Endothelial cell of umbilical vein (primary cell): ENCODE results near the gene CHN1. TPM values are rescaled to one million over a fixed set of nuclear protein-coding genes. Genes with fewer than 3 reads are reported as not detected.

Experiments
- BruUV-seq: library from RNA; stranded (reverse); fragments of 400-500 nt; replicated peaks from 2 replicates; lab custom pipeline; 2021; lab: Mats Ljungman, UMichigan
- CTCF ChIA-PET: fragments of 300-600, 350-600 bp; sonication (Branson Sonifier 250); formaldehyde crosslinking; loops from one replicate; lab custom pipeline; 2021; ENCODE audit warnings: antibody characterized with exemption, inconsistent platforms; lab: Charles Lee
- POLR2A ChIA-PET: fragments of 300-600, 350-600 bp; sonication (Branson Sonifier 250); formaldehyde crosslinking; loops from one replicate; lab custom pipeline; 2021; ENCODE audit warnings: antibody characterized with exemption, inconsistent platforms; lab: Charles Lee
- DNase-seq: peaks from one replicate; pipeline ENCODE4 v3.0.0-alpha.2; 2011; ENCODE audit warnings: low read depth, low spot score
- FAIRE-seq: peaks from 2 replicates; lab custom pipeline; 2011; peaks lifted over from hg19 to GRCh38; lab: Jason Lieb, UNC
- H2AFZ ChIP-seq: 2 replicates; pipeline ENCODE4 v1.6.0; 2012; ENCODE audit warnings: low read depth, low read length, control low read depth, inconsistent platforms
- H3K27ac ChIP-seq: 2 replicates; pipeline ENCODE4 v1.5.1; 2011; ENCODE audit warnings: low read depth, mild to moderate bottlenecking, control low read depth, low read length, moderate library complexity; ENCODE audit not compliant: insufficient read depth
- H3K27me3 ChIP-seq, 2 experiments: 2 replicates each; pipeline versions ENCODE4 v1.6.0 to v1.6.1; 2011; ENCODE audit warnings: low read length in 2 of 2, mixed read lengths in 1 of 2; ENCODE audit not compliant: control insufficient read depth in 2 of 2, insufficient read depth in 2 of 2
- H3K36me3 ChIP-seq, 2 experiments: 2 replicates in 1 of 2; 3 replicates in 1 of 2; pipeline ENCODE4 v1.5.1; 2011; ENCODE audit warnings: low read length in 2 of 2, mild to moderate bottlenecking in 1 of 2, moderate library complexity in 1 of 2; ENCODE audit not compliant: control insufficient read depth in 2 of 2, insufficient read depth in 2 of 2; ENCODE audit errors: extremely low read depth in 1 of 2
- H3K4me1 ChIP-seq: 3 replicates; pipeline ENCODE4 v1.5.1; 2011; ENCODE audit warnings: mild to moderate bottlenecking, low read length; ENCODE audit not compliant: control insufficient read depth, insufficient read depth; ENCODE audit errors: extremely low read depth
- H3K4me2 ChIP-seq: 2 replicates; pipeline ENCODE4 v1.6.1; 2011; ENCODE audit warnings: low read length, control low read depth, mixed read lengths; ENCODE audit not compliant: insufficient read depth
- H3K4me3 ChIP-seq, 3 experiments: fragments of 200-600 bp in 1 of 3; sonication (generic), shearing (Covaris generic) in 1 of 3; replicated peaks in 1 of 3; 2 replicates each; pipeline ENCODE4 v1.5.1; 2011 to 2016; ENCODE audit warnings: control low read depth in 3 of 3, low read length in 3 of 3, mild to moderate bottlenecking in 2 of 3, inconsistent platforms in 1 of 3, low read depth in 1 of 3, moderate library complexity in 1 of 3; ENCODE audit not compliant: insufficient read depth in 1 of 3
- H3K79me2 ChIP-seq: 2 replicates; pipeline ENCODE4 v1.6.0; 2012; ENCODE audit warnings: low read length, inconsistent platforms; ENCODE audit not compliant: control insufficient read depth, insufficient read depth
- H3K9ac ChIP-seq: replicated peaks from 2 replicates; pipeline ENCODE3; 2011; ENCODE audit warnings: low read length, control low read depth; ENCODE audit not compliant: insufficient read depth; ENCODE audit errors: extremely low read depth
- H3K9me1 ChIP-seq: replicated peaks from 3 replicates; pipeline ENCODE4 v1.6.0; 2011; ENCODE audit warnings: mild to moderate bottlenecking, low read length; ENCODE audit not compliant: control insufficient read depth, insufficient read depth; ENCODE audit errors: extremely low read depth
- H3K9me3 ChIP-seq: replicated peaks from 2 replicates; pipeline ENCODE4 v1.5.1; 2012; ENCODE audit warnings: low read length, inconsistent platforms; ENCODE audit not compliant: control insufficient read depth, insufficient read depth
- H4K20me1 ChIP-seq: replicated peaks from 2 replicates; pipeline ENCODE3; 2011; ENCODE audit warnings: mild to moderate bottlenecking, low read length; ENCODE audit not compliant: control insufficient read depth, insufficient read depth; ENCODE audit errors: extremely low read depth
- EZH2 ChIP-seq: IDR thresholded peaks from 2 replicates; pipeline ENCODE4 v1.6.1; 2012; ENCODE audit warnings: borderline replicate concordance, low read depth, mild to moderate bottlenecking, moderate library complexity, low read length, inconsistent platforms; ENCODE audit not compliant: severe bottlenecking
- FOS ChIP-seq: IDR thresholded peaks from 2 replicates; pipeline ENCODE4 v1.6.1; 2011; ENCODE audit warnings: mild to moderate bottlenecking, low read length, moderate library complexity, borderline replicate concordance; ENCODE audit not compliant: insufficient read depth
- GATA2 ChIP-seq: IDR thresholded peaks from 2 replicates; pipeline ENCODE4 v1.7.0; 2011; ENCODE audit warnings: low read depth, mild to moderate bottlenecking, moderate library complexity, mixed read lengths, low read length; ENCODE audit not compliant: insufficient read length, insufficient read depth
- JUN ChIP-seq: IDR thresholded peaks from 2 replicates; pipeline ENCODE4 v1.6.1; 2011; ENCODE audit warnings: borderline replicate concordance, low read depth; ENCODE audit not compliant: insufficient read length, insufficient read depth
- MYC ChIP-seq: IDR thresholded peaks from one replicate; pipeline ENCODE4 v1.6.1; 2011; ENCODE audit warnings: mild to moderate bottlenecking, low read depth, low read length
- POLR2A ChIP-seq: IDR thresholded peaks from 2 replicates; pipeline ENCODE4 v1.6.1; 2012; ENCODE audit warnings: low read depth, mild to moderate bottlenecking, control low read depth, low read length
- POLR2AphosphoS5 ChIP-seq: IDR thresholded peaks from 2 replicates; pipeline ENCODE4 v1.6.1; 2012; ENCODE audit warnings: low read depth, mild to moderate bottlenecking, control low read depth, low read length, moderate library complexity; ENCODE audit not compliant: insufficient read depth
- dilution Hi-C: fragments of 300-500 bp; cut with MboI; formaldehyde crosslinking; loops from one replicate; pipeline ENCODE4 v1.15.0; 2019; ENCODE audit warnings: low sequenced_read_pairs; ENCODE audit not compliant: extremely low pct_ligation_motif_present
- intact Hi-C: fragments of 100-400 bp; cut with micrococcal nuclease; formaldehyde crosslinking; loops from one replicate; pipeline ENCODE4 v1.10.0; 2022
- polyA plus RNA-seq, 4 experiments: library from polyadenylated mRNA; depleted of rRNA in 3 of 4; stranded (reverse) in 3 of 4; unstranded in 1 of 4; fragments of >200 nt; gene quantifications; 2 replicates each; pipeline versions ENCODE4 v1.2.1 to v1.2.3, GENCODE V29; 2011 to 2012; ENCODE audit warnings: missing spikeins in 1 of 4
- total RNA-seq: library from RNA; stranded (reverse); gene quantifications from 2 replicates; pipeline ENCODE4 v1.2.3, GENCODE V29; 2021
- TF ChIP-seq, protein P1 (sequence below), 2 donors: IDR thresholded peaks; 1 replicate in 1 of 2; 2 replicates in 1 of 2; pipeline ENCODE4 v1.5.1; 2011; ENCODE audit warnings: low read length in 2 of 2, mild to moderate bottlenecking in 2 of 2, moderate library complexity in 2 of 2, control low read depth in 1 of 2, inconsistent platforms in 1 of 2, low read depth in 1 of 2; ENCODE audit not compliant: insufficient read depth in 1 of 2; ENCODE audit errors: extremely low read depth in 1 of 2
- TF ChIP-seq, protein P2 (sequence below): IDR thresholded peaks from 2 replicates; pipeline ENCODE4 v1.6.1; 2011; ENCODE audit not compliant: insufficient read depth, insufficient read length

The CHN1 gene
- total and polyA plus RNA-seq, 2 donors (not counting 3 experiments of a cell fraction or from before 2014, with no cell fraction given): 23.3 to 24.9 TPM

DNA sequence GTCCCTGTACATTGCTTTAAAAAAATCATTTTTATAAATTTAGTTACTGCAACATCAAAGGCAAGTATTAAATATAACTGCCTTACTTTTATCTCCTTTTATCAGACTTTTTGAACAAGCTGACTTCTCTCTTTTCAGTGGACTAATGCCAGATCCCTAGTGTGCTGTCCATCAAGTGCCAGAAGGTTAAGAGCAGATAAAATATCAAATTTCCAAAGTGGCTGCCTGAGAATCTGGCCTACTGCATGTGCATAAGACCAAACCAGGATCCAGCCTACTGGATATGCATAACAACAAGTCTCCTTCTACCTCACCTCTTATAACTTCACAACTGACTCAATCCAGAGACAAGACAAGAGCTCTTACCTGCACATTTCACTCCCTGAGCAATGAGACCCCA, 181.1 kb downstream of the CHN1 start:
- peaks cover 35% of the 10 kb centered on the region for H3K4me1 ChIP-seq
- no peak overlapping the region for H3K9ac ChIP-seq
- POLR2A ChIA-PET: no interaction called here
- no TSS peak for BruUV-seq
- no peak overlapping the region for H3K4me2 ChIP-seq
- H3K27ac ChIP-seq: no peak overlapping the region
- H3K79me2 ChIP-seq: no peaks in the 10 kb centered on the region
- H3K36me3 ChIP-seq: peaks cover 0 to 3% of the 10 kb centered on the region in 2 experiments
- H3K4me3 ChIP-seq: no peak overlapping the region
- DNase-seq (no peak), FAIRE-seq (no peak)
- no peaks in the 10 kb centered on the region for H3K27me3 ChIP-seq
- no peaks in the 10 kb centered on the region for H3K9me3 ChIP-seq
- H2AFZ ChIP-seq: no peak overlapping the region
- intact Hi-C loops: no loop called here
- no peaks in the 10 kb centered on the region for H4K20me1 ChIP-seq
- CTCF ChIA-PET: interaction anchor here (1.0 kb wide), 1 partner anchor 13 kb away, joined by 3 read pairs; no protein-coding TSS in a partner anchor
- dilution Hi-C loops: no loop called here
- no peak for TF ChIP-seq GATA2
- TF ChIP-seq POLR2AphosphoS5: no peak
- no peak for TF ChIP-seq POLR2A
- no peak for TF ChIP-seq MYC
- TF ChIP-seq JUN: no peak
- TF ChIP-seq FOS: no peak
- no peak for TF ChIP-seq EZH2
- TF ChIP-seq, protein P1, sequence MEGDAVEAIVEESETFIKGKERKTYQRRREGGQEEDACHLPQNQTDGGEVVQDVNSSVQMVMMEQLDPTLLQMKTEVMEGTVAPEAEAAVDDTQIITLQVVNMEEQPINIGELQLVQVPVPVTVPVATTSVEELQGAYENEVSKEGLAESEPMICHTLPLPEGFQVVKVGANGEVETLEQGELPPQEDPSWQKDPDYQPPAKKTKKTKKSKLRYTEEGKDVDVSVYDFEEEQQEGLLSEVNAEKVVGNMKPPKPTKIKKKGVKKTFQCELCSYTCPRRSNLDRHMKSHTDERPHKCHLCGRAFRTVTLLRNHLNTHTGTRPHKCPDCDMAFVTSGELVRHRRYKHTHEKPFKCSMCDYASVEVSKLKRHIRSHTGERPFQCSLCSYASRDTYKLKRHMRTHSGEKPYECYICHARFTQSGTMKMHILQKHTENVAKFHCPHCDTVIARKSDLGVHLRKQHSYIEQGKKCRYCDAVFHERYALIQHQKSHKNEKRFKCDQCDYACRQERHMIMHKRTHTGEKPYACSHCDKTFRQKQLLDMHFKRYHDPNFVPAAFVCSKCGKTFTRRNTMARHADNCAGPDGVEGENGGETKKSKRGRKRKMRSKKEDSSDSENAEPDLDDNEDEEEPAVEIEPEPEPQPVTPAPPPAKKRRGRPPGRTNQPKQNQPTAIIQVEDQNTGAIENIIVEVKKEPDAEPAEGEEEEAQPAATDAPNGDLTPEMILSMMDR (IDR thresholded peaks at IDR 0.05; ENCODE audit: extremely low read depth in 1 of 2, insufficient read depth in 1 of 2, low read depth in 1 of 2, low read length in 2 of 2): no peak
- TF ChIP-seq, protein P2, sequence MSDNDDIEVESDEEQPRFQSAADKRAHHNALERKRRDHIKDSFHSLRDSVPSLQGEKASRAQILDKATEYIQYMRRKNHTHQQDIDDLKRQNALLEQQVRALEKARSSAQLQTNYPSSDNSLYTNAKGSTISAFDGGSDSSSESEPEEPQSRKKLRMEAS: no peak
- no peaks in the 10 kb centered on the region for H3K9me1 ChIP-seq
